HFFc6 (cell line): Measurements from ENCODE around the gene LBP. TPM values are rescaled to one million over a fixed set of nuclear protein-coding genes. Genes with fewer than 3 reads are reported as not detected.

Experiments used
- DNase-seq: peaks from one replicate; pipeline ENCODE4 v3.0.0-alpha.2; 2018
- H3K27ac Mint-ChIP-seq: 2 replicates; pipeline ENCODE4 v1.8.0; 2020; ENCODE audit warnings: mild to moderate bottlenecking, mixed read lengths
- H3K27me3 Mint-ChIP-seq: 2 replicates; pipeline ENCODE4 v1.8.0; 2021; ENCODE audit warnings: mild to moderate bottlenecking, moderate library complexity, mixed read lengths; ENCODE audit not compliant: insufficient read depth
- H3K36me3 Mint-ChIP-seq: 2 replicates; pipeline ENCODE4 v1.8.0; 2021; ENCODE audit warnings: low read depth, mixed read lengths
- H3K4me1 Mint-ChIP-seq: 2 replicates; pipeline ENCODE4 v1.8.0; 2020; ENCODE audit warnings: low read depth, mixed read lengths
- H3K4me3 Mint-ChIP-seq: 2 replicates; pipeline ENCODE4 v1.8.0; 2020; ENCODE audit warnings: mild to moderate bottlenecking, moderate library complexity, mixed read lengths
- H3K9me3 Mint-ChIP-seq: 2 replicates; pipeline ENCODE4 v1.8.0; 2020; ENCODE audit warnings: mild to moderate bottlenecking, mixed read lengths
- CTCF ChIP-seq: fragments of 200-600 bp; sonication (generic); IDR thresholded peaks from 2 replicates; pipeline ENCODE4 v1.5.0; 2021; ENCODE audit warnings: antibody characterized with exemption, mild to moderate bottlenecking
- total RNA-seq, 6 experiments: library from RNA; stranded (reverse); fragmentation: NEBNext Ultra II Directional; extraction: Animal tissue kit (Norgen Biotek cat#: 25700); gene quantifications; 2 replicates in 1 of 6; 3 replicates in 5 of 6; pipeline ENCODE4 v1.2.3, GENCODE V29; 2021

LBP gene
- total RNA-seq, 6 experiments from 2014 or later, result not detected

GRCh38 chr20:38423541-38423940 lies 77.3 kb downstream of the LBP start:
- Mint-ChIP-seq H3K27ac (peak overlapping the region; percentile 30), H3K36me3 (peaks cover 61% of the 10 kb centered on the region), H3K4me1 (peaks cover 35% of the 10 kb centered on the region), H3K9me3 (no peaks in the 10 kb centered on the region), H3K4me3 (no peak overlapping the region), H3K27me3 (no peaks in the 10 kb centered on the region)
- no peak for TF ChIP-seq CTCF
- no peak for DNase-seq

- TF ChIP-seq CTCF, result no peak
- Mint-ChIP-seq H3K36me3 (peaks cover 66% of the 10 kb centered on the region), H3K27ac (peak overlapping the region; percentile 13; the same call in 1 of the 2 replicates), H3K4me3 (no peak overlapping the region), H3K27me3 (no peaks in the 10 kb centered on the region), H3K9me3 (no peaks in the 10 kb centered on the region), H3K4me1 (peaks cover 38% of the 10 kb centered on the region)
- no peak for DNase-seq
Measured at GRCh38 chr20:38424401-38424800, 78.1 kb downstream of the LBP start.

- Mint-ChIP-seq H3K4me1 (peaks cover 49% of the 10 kb centered on the region), H3K36me3 (peaks cover 59% of the 10 kb centered on the region)
Measured at GRCh38 chr20:38426006-38426897, 80.0 kb downstream of the LBP start.

More at GRCh38 chr20:38426006-38426897, 80.0 kb downstream of the LBP start:
- H3K27me3 Mint-ChIP-seq, result no peaks in the 10 kb centered on the region; the same call in 1 of the 2 replicates
- H3K4me3 Mint-ChIP-seq, result peak overlapping the region; percentile 7; the same call in 1 of the 2 replicates
- H3K9me3 Mint-ChIP-seq, result no peaks in the 10 kb centered on the region
- peak overlapping the region; percentile 73 for H3K27ac Mint-ChIP-seq
- no peak for TF ChIP-seq CTCF
- peak; percentile 92 for DNase-seq

Other genes with a start within 250 kb of the LBP start
- 100 to 1,000 TPM in 5 of 6 experiments, 10 to 100 TPM in 1; 99.6 to 430 (median 111) TPM for gene TGM2, start 181.2 kb upstream of the LBP start, total RNA-seq
- gene KIAA1755, start 85.7 kb upstream of the LBP start, total RNA-seq, result 1 to 10 TPM; 1.2 to 4.4 (median 2.2) TPM
- not detected for gene BPI, start 42.3 kb upstream of the LBP start, total RNA-seq
- 10 to 100 TPM; 29.6 to 45.4 (median 32.0) TPM for gene SNHG17, start 88.8 kb downstream of the LBP start, total RNA-seq
- 10 to 100 TPM; 23.4 to 29.5 (median 26.7) TPM for gene RALGAPB, start 126.4 kb downstream of the LBP start, total RNA-seq
- gene ADIG, start 234.7 kb downstream of the LBP start, total RNA-seq, result not detected